ENCODE data around the gene SS18. TPM values are rescaled to one million over a fixed set of nuclear protein-coding genes. Genes with fewer than 3 reads are reported as not detected.

The SS18 gene
- total and polyA plus RNA-seq, 2 of the 13 experiments (the other 11 are each of a cell fraction or from before 2014, with no cell fraction given), result 49.2 to 82.7 TPM

DNA sequence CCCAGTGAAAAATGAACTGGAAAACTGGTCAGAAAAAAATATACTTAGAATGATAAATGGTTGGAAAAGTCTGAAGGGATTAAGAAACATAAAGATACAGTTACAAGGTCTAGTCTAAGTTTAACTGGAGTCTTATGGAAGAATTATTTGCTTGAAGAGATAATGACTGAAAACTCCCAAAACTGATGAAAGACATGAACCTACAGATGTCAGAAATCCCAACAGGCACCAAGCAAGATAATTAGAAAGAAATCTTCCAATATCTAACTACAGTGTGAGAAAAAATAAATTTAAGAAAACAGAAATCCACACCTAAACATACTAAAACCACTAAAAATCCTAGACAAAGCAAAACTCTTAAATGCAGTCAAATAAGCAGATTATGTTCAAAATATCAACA is 19.4 kb downstream of the SS18 start:
- DNase-seq (ENCODE audit: low spot score), result no peak
- no peak for ATAC-seq
- no peak overlapping the region for H3K4me3 ChIP-seq (replicated peaks in 1 of 3; ENCODE audit: insufficient read depth in 1 of 3, low read depth in 2 of 3, low read length in 3 of 3)
- BruUV-seq (replicated peaks), result no TSS peak
- no peak overlapping the region for H3K9ac ChIP-seq (ENCODE audit: insufficient read depth, low read depth, low read length)
- no peak overlapping the region for H3K4me2 ChIP-seq (ENCODE audit: low read depth, low read length)
- in situ Hi-C loops (cut with HindIII; ENCODE audit: extremely low pct_ligation_motif_present, low pct_unique_long_range_greater_than_20kb) (no loop called here), intact Hi-C loops (cut with micrococcal nuclease; ENCODE audit: unreplicated experiment) (no loop called here)
- H3K27ac ChIP-seq (ENCODE audit: extremely low read length, insufficient read depth, low read length), result no peak overlapping the region
- no peak overlapping the region for H2AFZ ChIP-seq (ENCODE audit: low read length)
- 0 out of 2 replicates have a peak, but pooled peaks cover 6% of the 10 kb centered on the region for H3K4me1 ChIP-seq (ENCODE audit: insufficient read depth, low read length)
- peaks cover 4% of the 10 kb centered on the region for H3K79me2 ChIP-seq (ENCODE audit: insufficient read depth, low read length)
- POLR2A ChIA-PET, result no interaction called here
- H3K27me3 ChIP-seq (ENCODE audit: control insufficient read depth in 1 of 2, insufficient read depth in 2 of 2, low read length in 2 of 2), result no peaks in the 10 kb centered on the region
- TF ChIP-seq ZNF558 (CRISPR knock-in tag; IDR thresholded peaks at IDR 0.05; ENCODE audit: borderline replicate concordance) (peak; percentile 42; the same call in 1 of the 2 replicates), POLR2AphosphoS2 (IDR thresholded peaks at IDR 0.05; ENCODE audit: low read depth, low read length) (no peak)
- peaks cover 4 to 53% of the 10 kb centered on the region in 2 experiments for H3K36me3 ChIP-seq (replicated peaks in 1 of 2; ENCODE audit: control insufficient read depth in 1 of 2, insufficient read depth in 2 of 2, low read length in 2 of 2)
- H3K9me3 ChIP-seq (ENCODE audit: low read length), result no peaks in the 10 kb centered on the region
- no peak for FAIRE-seq
- no peaks in the 10 kb centered on the region for H4K20me1 ChIP-seq (ENCODE audit: insufficient read depth, low read length)
- CTCF ChIA-PET (ENCODE audit: low intra/inter-chr PET ratio, low total read pairs), result no interaction called here

DNA sequence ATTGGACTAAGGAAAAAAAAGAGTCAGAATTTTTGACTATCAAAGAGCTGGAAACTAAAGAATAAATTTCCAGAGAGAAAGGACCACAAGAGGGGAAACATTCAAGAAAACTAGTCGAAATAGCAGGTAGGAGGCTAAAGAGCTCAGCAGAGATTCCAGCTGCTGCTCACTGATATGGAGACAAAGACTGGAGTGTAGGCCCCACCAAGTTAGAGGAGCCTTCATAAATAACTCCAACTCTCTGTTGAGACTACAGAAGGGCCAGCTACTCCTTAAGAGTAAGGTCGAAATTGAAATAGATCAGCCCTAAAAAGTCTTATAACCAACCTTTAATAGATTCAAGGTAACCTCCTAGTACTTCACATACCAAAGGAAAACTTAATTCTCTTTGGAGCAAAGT is 31.1 kb downstream of the SS18 start:
- Histone ChIP-seq H3K9ac (ENCODE audit: insufficient read depth, low read depth, low read length) (no peak overlapping the region), H3K36me3 (replicated peaks in 1 of 2; ENCODE audit: control insufficient read depth in 1 of 2, insufficient read depth in 2 of 2, low read length in 2 of 2) (peaks cover 7 to 22% of the 10 kb centered on the region in 2 experiments), H3K79me2 (ENCODE audit: insufficient read depth, low read length) (peaks cover 3% of the 10 kb centered on the region), H3K4me1 (ENCODE audit: insufficient read depth, low read length) (no peaks in the 10 kb centered on the region), H3K4me2 (ENCODE audit: low read depth, low read length) (no peak overlapping the region), H4K20me1 (ENCODE audit: insufficient read depth, low read length) (no peaks in the 10 kb centered on the region), H3K4me3 (replicated peaks in 1 of 3; ENCODE audit: insufficient read depth in 1 of 3, low read depth in 2 of 3, low read length in 3 of 3) (no peak overlapping the region), H3K27ac (ENCODE audit: extremely low read length, insufficient read depth, low read length) (no peak overlapping the region), H3K9me3 (ENCODE audit: low read length) (no peaks in the 10 kb centered on the region), H3K27me3 (ENCODE audit: control insufficient read depth in 1 of 2, insufficient read depth in 2 of 2, low read length in 2 of 2) (no peaks in the 10 kb centered on the region), H2AFZ (ENCODE audit: low read length) (no peak overlapping the region)
- intact Hi-C loops (cut with micrococcal nuclease; ENCODE audit: unreplicated experiment), result no loop called here
- ChIA-PET POLR2A (no interaction called here), CTCF (ENCODE audit: low intra/inter-chr PET ratio, low total read pairs) (no interaction called here)
- DNase-seq (ENCODE audit: low spot score) (no peak), FAIRE-seq (no peak), ATAC-seq (no peak)
- in situ Hi-C loops (cut with HindIII; ENCODE audit: extremely low pct_ligation_motif_present, low pct_unique_long_range_greater_than_20kb), result no loop called here
- TF ChIP-seq, protein P1, sequence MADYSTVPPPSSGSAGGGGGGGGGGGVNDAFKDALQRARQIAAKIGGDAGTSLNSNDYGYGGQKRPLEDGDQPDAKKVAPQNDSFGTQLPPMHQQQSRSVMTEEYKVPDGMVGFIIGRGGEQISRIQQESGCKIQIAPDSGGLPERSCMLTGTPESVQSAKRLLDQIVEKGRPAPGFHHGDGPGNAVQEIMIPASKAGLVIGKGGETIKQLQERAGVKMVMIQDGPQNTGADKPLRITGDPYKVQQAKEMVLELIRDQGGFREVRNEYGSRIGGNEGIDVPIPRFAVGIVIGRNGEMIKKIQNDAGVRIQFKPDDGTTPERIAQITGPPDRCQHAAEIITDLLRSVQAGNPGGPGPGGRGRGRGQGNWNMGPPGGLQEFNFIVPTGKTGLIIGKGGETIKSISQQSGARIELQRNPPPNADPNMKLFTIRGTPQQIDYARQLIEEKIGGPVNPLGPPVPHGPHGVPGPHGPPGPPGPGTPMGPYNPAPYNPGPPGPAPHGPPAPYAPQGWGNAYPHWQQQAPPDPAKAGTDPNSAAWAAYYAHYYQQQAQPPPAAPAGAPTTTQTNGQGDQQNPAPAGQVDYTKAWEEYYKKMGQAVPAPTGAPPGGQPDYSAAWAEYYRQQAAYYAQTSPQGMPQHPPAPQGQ (CRISPR knock-in tag; IDR thresholded peaks at IDR 0.05; ENCODE audit: borderline replicate concordance), result no peak
- TF ChIP-seq RBAK (CRISPR knock-in tag; IDR thresholded peaks at IDR 0.05) (no peak), PHB2 (IDR thresholded peaks at IDR 0.05; ENCODE audit: partially characterized antibody) (no peak), ZNF607 (CRISPR knock-in tag; IDR thresholded peaks at IDR 0.05; ENCODE audit: borderline replicate concordance) (no peak), FIP1L1 (IDR thresholded peaks at IDR 0.05; ENCODE audit: borderline replicate concordance, insufficient read depth, low read depth, low read length) (no peak), ZNF703 (CRISPR knock-in tag; IDR thresholded peaks at IDR 0.05; ENCODE audit: borderline replicate concordance) (no peak)
- WGBS (ENCODE audit: low lambda C conversion rate), result 91% methylated on average over 2 of the region's 2 CpGs
- no TSS peak for BruUV-seq (replicated peaks)

Data from HepG2 (cell line).